Activated CD8-positive, alpha-beta memory T cell treated with anti-CD3 and anti-CD28 coated beads, Interleukin-2, amount 50 U/mL, for 24 hours (primary cell): ENCODE results near the gene PEAR1.

ENCODE experiments used
- DNase-seq: peaks from one replicate; pipeline ENCODE4 v3.0.0-alpha.2; 2020; ENCODE audit errors: extremely low read depth

Gene PEAR1

DNA sequence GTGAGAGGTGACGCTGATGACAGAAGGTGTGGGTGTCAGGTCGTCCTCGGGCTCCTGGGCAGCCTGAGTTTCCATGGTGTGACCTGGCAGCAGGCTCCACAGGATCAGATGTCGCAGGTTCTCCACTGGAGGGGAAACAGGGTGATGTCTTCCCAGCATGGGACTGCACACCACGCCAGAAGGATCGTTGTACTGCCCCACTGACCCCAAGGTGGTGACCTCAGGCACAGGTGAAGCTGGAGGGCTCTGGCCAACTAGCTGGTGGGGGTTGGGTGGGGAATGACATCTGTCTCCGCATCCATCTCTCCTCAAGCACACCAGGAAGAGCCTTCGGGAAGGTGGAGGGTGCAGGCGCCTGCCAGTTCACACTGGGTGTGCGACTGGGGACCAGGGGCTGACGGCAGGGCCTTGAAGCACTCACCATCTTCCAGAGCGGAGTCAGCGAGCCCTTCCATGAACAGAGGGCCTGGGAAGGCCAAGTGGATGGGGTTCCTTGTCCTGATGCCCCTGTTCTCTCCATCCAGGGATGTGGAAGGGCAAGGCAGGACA, 46.3 kb downstream of the PEAR1 start:
- DNase-seq, result no peak

DNA sequence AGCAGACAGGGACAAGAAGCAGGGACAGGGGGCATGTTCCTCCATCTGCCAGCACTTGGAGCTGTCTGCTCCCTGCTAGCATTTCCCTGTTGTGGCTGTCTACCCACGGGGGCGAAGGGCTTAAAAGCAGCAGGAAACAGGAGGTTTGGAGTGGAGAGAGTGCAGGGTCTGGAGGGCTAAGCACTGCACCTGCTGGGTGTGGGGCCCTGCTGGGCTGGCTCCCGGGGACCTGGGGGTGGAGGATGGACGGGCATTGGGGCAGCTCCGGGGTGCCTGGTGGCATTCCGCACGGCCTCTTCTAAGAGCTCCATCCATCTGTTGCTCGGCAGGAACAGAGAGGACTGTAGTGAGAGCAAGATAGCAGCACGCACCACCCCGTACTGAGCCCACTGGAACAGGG, 48.2 kb downstream of the PEAR1 start:
- DNase-seq, result no peak

DNA sequence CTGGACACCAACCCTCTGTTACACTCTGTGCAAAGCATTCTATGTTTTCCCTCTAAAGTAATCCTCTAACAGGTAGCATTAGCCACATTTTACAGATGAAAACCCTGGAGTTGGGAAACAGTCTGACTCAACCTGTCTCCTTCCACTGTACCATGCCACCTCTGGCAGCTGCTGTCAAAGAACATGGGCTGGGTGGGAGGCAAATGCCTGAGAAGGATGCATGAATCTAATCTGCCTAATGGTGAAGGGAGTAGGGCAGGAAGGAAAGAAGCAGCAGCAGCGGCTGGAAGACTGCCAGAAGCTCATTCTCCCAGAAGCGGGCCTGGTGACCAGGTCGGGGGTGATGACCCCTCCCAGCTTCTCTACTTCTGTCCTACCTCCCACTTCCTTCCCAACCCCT, 48.7 kb downstream of the PEAR1 start:
- no peak for DNase-seq

DNA sequence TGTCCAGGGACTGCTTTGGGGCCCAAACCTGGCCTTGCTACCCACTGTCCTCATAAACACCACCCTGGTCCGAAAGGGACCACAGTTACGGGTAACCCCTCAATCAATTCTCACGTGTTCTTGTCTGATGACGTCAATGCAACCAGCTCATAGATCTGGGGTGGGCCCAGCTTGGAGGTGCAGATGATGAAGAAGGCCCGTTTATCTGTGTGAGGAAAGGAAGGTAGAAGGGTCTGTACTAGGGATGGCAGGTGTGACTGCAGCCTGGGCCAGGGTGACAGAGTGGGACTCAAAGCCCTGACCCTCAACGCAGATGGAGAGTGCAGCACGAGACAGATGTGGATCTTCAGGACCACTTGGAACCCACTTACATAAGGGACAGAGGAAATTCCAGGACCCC, 49.1 kb downstream of the PEAR1 start:
- DNase-seq, result no peak

DNA sequence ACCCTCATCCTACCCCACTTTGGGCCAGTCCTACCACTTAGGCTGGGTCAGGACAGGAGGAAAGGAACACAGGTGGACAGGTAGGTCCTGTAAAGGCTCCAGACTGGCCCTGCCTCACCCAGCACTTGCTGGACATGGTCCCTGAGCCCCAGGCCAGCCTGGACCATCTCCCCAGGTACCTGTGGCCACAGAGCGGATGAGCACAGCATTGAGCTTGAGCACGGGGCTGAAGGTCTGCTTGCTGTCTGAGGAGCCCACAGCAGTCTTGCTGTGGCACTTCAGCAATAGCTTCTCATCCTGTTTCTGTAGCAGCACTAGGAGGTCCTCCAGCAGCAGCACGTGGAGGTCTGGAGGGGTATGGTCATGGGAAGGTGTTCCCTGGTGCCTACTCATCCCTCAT, 50.2 kb downstream of the PEAR1 start:
- DNase-seq, result no peak

DNA sequence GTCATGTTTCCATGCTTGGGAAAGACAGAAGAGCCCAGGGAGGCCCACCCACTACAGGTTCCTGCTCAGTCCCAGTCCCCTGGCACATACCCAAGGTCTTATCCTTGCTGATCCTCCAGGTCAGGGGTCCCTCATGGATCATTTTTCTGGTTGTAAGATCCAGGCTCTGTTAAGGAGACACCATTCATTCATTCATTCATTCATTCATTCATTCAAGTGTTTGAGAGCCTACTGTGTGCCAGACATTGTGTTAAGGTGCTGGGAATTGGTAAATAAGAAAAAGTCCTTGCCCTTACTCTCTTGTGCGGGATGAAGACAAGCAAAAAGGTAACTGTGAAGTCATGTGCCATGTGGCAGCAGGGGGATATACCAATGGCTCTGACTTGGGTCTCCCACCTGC, 50.8 kb downstream of the PEAR1 start:
- DNase-seq, result no peak

DNA sequence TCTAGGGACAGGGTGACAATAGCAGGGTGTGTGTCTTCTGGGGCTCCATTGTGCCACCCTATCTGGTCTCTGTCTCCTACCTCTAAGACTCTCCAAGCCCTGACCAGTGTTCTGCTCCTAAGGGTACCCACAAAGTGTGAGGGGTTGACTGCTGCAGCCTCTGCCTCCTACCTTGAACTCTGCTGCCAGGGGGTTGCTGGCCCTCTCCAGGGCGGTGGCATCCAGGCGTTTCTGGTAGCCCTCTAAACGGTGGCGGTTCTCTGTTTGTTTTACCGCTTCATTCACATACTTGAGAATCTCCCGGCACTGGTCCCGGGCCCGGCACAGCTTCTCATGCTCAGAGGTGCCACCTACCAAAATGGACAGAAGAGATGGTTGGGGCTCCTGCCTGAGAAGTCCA, 51.3 kb downstream of the PEAR1 start:
- DNase-seq, result no peak

DNA sequence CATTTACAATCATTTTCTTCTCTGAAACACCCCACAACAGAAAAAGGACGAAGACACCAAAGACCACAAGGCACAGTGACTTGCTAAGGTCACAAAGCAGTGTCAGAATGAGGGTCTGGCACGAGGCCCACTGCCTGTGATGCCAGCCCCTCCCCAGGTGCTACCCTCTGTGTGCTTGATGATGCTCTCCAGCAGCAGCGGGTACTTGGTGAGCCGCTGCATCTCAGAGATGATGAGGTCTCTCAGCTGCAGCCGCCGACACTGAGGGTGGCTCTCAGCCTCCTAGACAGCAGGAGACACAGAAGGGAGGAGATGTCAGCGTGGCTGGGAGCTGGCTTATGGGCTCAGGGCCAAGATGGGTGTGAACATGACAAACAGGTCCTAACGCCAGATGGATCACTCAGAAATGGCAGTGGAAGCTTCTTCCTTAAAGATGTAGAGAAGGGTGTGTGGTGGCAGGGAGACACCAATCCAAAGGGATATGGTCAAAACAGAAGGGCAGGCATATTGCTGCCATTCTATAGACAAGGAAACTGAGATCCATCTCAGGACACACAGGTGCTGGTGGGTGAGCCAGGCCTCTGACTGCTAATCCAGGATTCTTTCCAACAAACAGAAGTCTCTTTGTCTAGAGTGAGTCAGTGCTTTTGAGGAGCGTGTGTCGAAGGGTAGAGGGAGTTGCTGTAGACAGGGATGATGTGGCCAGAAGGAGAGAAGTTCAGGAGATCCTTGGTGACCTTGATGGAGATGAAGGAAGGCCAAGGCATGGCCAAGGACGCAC, 52.6 kb downstream of the PEAR1 start:
- DNase-seq, result no peak

DNA sequence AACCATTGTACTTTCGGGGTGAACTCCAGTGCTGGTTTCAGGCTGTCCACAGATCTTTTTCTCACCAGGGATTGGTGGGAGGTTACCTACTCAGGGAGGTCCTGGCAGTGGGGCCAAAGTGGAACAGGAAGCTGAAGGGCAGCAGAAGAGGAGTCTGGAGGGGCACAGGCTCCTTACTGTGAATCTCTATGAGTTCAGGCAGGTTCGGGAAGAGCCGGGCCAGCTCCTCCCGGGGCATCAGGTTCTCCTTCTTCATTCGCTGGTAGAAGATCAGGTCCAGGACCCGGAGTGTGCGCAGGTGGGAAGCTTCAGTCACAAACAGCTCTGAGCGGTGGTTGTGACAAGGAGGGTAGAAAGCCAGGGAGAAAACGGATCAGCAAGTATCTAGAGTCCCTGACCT, 53.6 kb downstream of the PEAR1 start:
- no peak for DNase-seq

DNA sequence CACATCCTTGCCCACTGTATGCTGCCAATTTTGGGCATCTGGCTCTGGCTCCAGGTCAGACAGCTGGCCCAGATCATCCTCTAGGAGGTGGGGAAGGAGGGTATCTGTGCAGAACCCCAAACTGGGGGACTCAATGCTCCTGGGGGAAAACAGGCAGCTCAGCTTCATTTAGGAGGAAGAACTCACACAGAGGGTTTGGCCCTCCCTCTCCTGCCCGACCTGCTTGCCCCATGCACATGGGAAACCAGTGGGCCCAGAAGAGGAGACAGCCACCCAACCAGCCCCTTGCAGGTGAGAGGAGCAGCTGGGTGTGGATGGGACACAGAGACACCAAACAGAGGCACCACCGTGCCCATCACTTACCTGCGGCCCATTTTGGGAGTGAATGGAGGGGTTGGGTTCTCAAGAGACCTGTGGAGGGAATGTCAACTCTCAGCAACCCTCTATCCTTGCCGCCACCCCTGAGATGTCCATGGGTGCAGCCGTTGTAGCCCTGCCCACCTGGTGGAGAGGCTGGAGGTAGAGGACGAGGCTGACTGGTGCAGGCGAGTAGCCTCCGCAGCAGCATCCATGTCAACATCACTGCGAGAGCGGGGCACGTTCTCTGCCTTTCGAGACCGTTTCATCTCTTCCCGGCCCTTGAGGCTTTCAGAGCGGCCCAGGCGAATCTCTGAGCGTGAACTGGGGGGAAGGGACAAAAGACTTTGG, 54.5 kb downstream of the PEAR1 start:
- DNase-seq, result no peak

DNA sequence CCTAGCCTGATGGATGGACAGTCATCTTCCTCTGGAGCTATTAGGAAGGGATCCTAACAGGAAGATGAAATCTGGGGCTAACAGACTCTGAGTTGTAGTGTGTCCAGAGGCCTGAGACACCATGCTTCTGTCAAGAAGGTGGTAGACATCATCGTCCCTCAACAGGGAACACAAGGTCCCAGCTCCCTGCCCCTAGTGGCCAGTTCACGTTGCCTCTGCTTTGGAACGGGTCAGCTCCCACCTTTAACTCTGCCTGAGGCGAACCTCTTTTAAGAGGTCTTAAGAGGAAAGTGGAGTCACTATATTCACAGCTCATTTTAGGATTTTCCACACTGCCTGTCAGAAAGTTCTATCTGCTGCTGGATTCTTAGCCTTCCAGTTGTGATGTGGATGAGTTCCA, 55.2 kb downstream of the PEAR1 start:
- DNase-seq, result no peak

DNA sequence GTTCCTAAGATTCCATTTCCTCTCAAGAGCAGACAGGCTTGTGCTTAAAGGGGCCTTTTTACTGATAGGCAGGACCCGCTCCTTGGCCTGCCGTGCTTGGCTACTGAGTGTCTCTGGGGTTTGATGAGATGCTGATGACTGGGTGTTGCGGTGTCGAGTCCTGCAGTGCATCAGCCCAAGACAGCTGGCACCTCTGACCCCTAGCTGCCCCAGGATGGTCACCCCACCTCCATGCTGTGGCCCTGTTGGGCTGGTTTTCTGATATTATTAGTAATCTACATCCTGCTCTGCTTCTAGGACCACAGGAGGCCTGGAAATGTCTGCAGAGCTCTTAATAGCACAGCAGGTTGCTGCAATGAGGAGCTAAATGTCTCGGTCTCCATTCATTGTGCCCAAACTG, 55.6 kb downstream of the PEAR1 start:
- no peak for DNase-seq

DNA sequence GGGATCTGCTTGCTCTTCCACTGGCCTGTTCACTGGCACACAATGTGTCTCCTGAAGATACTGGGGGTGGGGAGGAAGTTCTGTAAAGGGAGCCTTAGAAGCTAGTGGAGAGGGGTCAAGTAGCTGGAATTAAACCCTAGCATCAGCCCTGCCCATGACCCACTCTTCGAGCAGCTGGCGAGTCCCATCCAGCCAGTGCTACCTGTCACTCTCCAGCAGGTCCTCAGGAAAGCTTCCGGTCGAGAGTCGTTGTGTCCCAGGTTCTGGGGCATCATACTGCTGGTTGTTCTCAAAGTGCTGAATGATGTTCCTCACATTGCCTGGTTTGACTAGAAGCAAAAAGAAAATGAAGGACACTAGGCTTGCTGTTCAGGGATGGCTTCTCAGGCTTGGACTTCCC, 57.9 kb downstream of the PEAR1 start:
- no peak for DNase-seq

DNA sequence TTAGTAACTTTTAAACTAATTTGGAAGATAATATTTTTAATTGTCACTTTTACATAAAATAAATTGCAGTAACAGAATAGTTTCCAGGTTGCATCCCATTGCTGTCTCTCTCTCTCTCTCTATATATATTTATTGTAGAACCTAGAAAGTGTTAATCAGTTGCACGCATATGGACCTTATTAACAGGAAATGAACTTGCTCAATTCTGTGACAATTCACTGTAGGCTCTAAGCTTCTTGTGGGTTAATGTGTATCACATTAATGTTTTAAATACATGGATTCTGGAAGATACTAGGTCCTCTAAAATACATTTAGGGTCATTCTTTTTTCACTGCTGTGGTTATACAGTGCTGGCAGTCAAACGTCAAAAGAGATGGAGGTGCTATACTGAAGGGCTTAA, 60.1 kb downstream of the PEAR1 start:
- DNase-seq, result no peak

DNA sequence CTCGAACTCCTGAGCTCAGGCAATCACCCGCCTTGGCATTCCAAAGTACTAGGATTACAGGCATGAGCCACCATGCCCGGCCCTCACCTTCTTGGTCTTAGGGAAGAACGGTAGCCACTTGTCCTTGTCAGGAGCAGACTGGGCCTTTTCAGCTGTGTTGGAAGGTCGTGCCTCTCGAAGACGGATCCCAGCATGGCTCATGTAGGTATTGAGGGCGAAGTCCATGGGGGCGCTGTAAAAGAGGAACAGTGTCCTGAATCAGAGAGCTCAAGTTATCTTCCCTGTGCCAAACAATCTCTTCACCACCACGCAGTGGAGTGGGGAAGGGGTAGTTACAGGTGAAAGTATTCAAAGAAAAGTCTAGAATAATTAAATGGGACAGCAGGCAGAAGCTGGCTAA, 62.8 kb downstream of the PEAR1 start:
- DNase-seq, result no peak

DNA sequence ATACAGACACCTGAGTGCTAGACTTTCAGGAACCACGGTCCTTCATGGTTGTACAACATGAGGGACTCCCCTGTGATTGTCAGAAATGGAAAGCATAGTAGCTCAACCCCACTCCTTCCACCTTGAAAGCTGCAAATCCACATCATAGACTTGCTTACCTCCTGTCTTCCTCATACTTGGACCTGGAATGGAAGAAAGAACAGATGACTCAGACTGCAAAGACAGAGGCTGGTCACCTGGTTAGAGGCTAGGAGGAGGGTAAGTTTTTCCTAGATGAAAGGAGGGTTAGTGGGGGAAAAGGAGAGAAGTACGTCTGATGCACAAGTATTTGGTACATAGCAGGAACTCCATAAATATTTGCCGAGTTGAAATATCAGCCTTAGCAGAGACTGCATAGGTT, 64.1 kb downstream of the PEAR1 start:
- DNase-seq, result no peak

DNA sequence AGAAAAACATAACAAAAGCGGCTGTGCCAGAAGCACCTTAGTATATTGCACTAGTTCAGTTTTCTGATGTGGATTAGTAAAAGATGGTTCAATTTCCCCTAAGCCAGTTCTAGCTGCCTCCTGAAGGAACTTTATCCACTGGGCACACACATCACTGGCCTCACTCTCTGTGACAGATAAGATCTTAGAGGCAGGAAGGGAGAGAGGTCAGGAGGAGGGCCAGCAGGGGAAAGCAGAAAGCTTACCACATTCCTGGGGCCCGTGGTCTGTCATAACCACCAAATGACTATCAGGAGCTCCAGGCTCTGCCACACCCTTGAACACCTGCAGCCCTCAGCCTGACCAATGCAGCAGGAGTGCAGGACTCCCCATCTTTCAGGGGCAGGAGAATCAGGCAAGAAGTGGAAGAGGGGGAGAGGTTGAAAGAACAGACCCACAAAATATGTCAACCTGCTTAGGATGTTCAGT, 64.8 kb downstream of the PEAR1 start:
- no peak for DNase-seq

DNA sequence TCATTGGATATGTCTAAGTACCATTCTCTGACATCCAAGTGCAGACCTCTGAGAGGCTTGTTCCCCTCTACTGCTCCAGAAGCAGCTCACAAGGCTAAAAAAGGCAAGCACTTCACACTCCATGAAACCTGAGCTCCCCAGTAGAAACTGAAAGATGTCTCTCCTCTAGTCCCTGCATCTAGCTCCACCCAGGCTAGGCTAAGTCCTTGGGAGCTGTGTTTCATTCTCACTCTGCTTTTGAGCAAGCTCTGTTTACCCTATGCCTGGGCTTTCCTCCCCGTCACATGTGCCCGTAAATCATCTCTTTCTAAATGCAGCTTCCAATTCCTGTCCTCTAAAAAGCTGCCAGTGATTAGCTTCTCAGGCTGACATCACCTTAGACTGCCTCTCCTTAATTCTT, 65.9 kb downstream of the PEAR1 start:
- no peak for DNase-seq

DNA sequence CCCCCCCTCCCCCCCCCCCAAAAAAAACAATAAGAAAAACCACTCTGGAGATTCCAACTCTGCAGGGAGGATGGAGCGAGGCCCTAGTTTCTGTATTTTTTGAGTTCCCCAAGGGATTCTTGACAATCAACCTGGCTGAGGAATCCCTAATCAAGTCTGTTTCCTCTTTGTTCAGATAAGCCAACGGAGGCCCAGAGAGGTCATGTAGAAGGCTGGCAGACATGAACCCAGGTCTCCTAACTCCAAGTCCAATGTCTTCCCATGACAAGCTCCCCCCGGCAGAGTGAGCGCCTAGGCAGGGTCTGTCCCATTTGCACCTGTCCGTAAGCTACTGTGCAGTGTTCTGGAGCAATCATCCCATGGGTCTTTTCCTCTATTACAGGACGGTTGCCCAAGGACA, 66.4 kb downstream of the PEAR1 start:
- DNase-seq, result no peak

DNA sequence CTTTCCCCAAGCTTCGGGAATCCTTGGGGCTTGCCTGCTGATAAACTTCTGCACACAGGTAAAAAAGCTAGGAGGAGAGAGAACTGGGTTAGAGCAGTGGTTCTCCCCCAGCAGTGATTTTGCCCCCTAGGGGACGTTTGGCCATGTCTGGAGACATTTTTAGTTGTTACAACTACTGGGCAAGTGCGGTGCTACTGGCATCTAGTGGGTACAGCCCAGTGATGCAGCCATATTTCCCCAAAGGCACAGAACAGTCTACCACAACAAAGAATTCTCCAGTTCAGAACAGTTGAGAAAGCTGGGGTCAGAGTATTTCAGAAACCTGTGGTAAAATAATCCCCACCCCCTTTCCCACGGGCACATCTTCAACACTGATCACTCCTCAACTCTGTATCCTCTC, 68.2 kb downstream of the PEAR1 start:
- no peak for DNase-seq

DNA sequence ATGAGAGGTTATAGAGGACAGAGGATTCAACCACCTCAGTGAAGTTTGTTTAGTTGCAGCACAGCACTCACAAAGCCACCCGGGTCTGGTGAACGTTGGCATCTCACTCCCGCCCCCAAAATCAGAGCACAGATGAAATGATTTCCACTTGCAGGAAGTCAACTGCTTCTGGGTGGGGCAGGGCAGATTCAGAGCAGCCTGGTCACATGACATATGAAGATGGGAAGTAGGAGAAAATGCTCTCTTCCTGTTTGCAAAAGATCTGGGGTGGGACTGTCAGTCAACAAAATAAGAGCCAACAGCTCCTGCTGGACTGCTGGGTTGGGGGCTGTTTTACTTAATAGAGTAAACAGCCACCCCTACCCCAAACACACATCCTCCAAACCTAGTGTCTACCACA, 70.1 kb downstream of the PEAR1 start:
- DNase-seq, result no peak

DNA sequence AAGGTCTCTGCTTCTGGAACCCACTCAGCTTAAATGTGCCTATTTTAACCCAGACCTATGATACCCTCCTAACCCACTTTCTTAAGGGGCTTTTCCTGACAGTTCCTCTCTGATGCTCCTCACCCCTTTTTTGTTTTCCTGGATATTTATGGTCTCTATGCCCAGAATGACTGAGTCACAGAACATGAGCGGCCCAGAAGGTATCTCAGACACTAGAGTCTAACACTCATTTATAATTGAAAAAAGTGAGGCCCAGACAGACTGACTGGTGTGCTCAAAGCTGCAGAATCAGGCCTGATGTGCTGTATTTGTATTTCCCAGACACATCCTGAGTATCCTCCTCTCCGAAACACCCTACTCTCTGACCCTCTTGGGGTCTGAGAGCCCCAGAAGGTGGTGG, 70.9 kb downstream of the PEAR1 start:
- DNase-seq, result no peak
